SKM-1 (cell line): Measurements from ENCODE around the gene MRPS9.
A peak's percentile ranks its signal among the peaks of the same experiment; 100 is the strongest.

Experiments used
- DNase-seq: peaks from one replicate; lab custom pipeline; 2025; ENCODE audit not compliant: unreplicated experiment; lab: John Stamatoyannopoulos, UW

MRPS9 gene

DNA sequence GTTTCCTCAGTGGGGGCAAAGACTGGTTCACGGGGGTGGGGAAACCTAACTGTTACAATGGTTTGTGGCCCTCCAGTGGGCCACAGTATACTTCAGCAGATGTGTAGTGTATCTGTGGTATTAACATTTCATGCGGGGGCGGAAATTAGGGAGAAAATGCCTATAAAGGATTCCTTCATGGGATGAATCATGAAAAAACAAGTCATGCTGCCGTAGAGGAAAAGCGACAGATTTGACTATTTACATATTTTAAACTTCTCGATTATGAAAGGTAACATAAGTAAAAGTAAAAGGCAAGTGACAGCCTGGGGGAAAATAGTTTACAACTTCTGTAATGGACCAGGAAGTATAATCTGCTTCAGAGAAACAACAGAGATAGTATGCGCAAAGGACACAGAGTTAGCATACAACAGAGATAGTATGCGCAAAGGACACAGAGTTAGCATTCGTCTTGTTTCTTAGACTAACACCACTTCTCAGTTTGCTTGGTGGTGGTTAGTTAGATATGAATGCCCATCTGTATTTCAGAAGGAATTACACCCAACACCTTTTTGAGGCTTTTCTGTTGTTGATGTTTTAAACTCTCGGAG, 41.1 kb downstream of the MRPS9 start:
- DNase-seq = no peak

DNA sequence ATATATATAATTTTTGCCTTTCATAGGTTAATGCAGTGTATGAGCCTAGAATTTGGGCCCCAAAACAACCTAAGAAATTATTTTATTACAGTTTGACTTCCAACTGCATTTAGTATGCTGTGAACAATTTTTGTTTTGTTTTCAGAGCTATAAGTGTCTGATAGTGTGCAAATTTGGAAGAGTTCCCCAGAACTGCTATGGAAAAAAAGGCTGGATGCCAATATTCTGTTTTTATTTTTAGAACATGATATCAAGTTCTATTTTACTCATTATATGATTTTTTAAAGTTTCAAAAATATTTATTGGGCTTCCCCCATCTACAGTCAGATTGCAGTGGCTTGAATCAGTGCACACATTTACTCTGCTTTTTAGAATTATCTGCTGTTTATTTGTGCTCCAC, 42.6 kb downstream of the MRPS9 start:
- DNase-seq = no peak

DNA sequence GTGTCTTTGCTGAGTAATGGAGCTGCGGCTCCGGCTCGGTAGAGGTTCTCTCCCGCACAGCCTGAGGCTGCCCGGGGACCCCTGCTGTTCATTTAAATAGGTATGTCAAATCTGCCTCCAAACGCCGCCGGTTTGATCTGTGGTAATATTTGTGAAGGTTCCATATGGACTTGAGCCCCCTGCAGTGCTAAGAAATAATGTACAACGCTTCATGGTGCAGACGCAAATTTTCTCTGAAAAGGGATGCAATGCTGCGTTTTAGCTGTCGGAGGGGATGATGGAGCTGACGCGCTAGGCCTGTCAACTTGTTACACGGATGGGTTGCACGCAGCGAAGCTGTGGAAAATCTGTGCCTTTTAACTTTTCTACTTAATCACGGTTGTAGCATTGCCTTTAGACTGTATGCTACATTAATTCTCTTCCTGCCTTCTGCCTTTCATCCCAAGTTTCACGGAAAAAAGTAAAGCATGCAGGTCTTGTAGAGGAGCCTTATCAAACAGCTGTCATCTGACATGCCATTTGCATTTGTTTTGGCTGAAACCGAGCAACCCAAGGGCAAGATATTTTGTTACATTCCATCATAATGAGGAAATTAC, 43.2 kb downstream of the MRPS9 start:
- DNase-seq = no peak

DNA sequence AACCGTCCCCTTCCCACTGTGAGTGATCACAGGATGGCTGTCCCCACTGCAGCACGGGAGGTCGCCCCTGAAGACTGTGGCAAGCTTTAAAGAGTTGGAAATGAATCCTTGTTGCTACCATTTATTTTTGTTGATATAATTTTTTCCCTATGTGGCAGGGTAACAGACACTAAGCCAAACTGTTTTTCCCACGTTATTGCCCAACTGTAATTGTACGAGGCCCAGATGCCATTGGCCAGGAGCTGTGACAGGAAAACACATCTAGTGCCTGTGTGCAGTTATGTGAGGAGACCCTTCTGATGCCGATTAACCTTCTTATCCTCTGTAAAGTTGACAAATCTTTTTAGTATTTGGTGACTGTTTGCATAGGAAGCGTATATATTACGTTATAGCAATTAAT, 44.2 kb downstream of the MRPS9 start:
- DNase-seq = no peak

DNA sequence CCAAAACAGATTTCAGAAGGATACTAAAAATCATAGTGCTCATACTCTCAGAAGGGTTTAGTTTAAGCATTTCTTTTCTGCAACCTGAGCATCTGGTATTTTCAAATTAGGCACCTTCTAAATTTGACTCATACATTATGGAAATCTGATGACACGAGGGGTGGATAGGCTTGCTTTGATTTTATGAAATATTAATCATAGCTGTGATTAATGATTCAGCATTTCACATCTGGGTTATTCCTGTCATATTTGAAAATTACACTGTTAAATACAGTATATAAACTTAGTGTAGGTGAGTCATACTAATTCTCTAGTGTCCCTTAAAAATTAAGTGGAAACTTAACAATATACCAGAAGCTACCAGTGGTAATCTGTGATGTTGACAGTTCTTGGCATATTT, 47.7 kb downstream of the MRPS9 start:
- DNase-seq = no peak

DNA sequence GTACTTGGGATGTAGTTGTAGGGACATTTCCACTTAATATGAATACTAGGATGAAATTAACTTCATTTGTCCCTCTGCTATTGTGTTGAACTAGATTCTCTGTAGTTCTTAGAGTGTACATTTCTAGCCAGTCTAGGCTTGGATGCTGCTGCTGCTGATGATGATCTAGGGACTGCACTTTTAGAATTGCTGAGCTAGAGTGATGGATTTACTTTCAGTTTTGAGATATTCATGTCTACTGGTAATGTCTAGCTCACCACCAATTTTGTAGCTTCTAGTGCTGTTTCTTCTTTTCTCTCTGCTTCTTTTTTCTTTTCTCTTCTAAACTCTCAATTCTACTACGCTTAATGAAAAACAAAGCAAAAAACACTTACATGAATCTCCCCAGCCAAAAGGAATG, 49.4 kb downstream of the MRPS9 start:
- no peak for DNase-seq

DNA sequence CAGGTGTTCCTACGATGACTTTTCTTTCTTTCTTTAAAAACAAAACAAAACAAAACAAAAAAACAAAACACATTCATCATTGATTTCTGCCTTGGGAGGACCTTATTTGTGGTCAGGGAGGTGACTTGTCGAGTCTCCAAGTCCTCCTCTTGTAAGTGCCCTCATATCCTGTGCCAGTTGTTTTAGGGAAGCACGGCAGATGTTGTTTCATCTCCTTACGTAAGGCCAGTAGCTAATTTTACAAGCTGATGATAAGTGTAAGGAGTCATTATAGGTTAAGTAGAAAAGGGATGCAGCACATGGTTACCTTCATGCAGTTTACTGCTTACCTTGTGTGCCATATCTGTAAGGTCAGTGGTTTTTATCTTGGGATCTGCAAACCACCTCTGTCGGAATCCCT, 52.2 kb downstream of the MRPS9 start:
- DNase-seq = peak; percentile 37

DNA sequence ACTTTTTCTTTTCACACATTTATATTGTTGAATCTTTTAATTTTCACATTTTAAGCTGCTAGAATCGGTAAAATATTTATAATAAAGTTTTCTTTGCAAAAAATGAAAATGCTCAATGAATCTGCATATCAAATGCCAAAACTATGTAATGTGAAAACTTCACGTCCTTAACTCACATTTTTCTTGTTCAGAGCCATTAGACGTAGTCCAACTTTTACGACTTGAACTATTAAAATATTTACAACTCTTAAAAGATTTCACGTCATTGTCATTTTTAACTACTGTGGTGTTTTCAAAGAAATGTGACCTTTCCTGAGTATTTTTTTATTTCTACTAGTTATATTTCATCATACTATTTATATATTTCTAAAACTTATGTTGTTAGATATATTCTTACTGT, 54.9 kb downstream of the MRPS9 start:
- no peak for DNase-seq

DNA sequence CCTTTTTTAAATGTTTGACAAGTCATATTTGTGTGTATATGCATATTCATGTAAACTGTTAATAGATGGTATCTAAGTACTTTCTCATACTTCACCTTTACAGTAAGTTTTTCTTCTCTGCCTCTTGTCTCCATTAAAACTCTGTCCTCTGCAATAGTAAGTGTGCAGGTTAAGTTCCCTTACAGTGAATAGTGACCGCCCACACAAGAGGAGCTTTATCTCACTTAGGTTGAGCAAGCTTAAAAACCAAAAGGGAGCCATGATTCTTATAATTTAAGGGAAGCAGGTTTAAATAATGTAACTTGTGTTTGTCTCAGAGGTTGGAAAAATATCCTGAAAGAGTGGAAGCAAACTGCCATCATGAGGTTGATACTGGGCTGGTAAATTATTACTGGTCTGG, 61.3 kb downstream of the MRPS9 start:
- DNase-seq = no peak

DNA sequence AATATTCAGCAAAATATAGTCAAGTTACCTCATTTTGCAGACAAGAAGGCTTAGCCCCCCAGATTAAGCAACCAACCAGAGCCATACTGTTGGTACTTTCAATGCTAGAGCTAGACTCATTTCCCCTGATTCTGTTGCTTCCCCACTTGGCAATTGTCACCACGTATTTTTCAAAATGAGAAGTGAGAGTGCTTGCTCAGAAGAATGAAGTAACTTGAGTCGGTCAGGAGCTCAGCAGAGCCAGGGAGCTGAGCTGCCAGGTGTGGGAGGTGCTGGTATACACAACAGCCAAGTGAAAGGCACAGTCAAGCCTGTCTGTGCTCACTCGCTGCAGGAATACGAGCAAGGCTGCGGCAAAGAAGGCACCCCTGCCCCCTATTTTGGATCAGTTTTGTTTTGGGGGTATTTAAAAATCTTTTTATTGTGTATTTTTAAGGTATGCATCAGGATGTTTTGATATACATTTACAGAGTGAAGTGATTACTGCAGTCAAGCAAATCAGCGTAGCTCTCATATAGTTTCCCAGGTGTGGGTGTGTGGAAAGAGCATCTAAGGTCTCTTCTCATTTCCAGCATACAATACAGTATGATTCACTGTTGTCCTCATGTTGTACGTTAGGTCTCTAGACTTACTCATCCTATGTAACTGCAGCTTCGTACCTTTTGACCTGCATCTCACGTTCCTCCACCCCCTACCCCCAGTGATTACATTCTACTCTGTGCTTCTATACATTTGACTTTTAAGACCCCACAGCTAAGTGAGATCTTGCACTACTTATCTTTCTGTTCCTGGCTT, 62.4 kb downstream of the MRPS9 start:
- no peak for DNase-seq

DNA sequence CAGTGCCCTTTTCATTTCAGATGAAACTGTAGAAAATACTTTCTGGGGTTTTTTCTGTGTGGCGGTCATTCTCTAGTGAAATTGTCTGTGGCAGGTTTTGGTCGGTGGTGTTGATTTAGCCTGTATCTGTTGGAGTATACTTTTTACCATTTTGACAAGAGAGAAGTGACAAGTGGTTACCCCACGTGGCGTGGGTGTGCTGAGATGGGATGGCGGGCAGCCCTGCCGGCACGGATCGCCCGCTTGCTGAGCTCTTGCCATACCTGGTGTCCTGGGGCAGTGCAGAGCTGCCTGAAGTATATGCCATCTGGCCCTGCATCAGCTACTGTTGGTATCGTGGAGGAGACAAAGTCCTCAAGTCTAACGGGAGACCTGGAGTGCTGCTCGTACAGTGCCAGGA, 64.1 kb downstream of the MRPS9 start:
- DNase-seq = no peak

DNA sequence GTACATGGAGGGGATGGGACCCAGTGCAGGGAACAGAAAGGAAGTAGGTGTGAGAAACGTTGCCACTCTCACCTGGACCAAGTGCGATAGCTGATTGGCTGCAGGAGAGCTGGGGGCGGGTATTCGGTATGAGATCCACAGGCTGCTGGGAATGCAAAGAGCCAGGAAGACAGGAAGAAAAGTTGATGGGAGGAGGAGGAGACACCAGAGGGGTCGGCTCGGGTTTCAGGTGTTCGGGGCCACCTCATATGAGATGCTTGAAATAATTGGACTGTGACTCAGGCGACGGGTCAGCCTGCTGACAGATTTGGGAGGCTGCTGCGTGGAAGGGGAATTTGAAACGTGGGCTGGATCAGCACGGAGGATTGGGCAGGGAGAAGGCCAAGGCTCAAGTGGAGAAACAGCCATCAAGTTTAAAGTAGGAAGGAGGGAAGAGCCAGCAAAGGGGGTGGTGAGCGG, 65.1 kb downstream of the MRPS9 start:
- no peak for DNase-seq

DNA sequence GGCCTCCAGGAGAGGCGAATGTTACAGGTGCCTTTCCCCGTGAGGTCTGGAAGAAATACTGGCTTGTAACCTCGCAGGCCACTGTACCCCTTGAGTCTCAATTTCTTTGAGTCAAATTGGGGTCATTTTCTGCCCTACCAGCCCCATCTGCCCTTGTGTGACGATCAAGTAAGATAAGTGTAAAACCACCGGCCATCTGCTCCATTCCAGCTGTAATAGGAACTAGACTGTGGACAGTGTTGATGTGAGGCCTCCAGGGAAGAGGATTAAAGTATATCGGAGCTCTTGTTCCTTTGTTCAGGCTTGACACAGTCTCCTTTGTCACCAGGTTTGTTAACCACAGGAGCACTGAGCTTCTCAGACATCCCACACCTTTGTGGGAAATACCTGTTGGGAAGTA, 65.6 kb downstream of the MRPS9 start:
- no peak for DNase-seq

DNA sequence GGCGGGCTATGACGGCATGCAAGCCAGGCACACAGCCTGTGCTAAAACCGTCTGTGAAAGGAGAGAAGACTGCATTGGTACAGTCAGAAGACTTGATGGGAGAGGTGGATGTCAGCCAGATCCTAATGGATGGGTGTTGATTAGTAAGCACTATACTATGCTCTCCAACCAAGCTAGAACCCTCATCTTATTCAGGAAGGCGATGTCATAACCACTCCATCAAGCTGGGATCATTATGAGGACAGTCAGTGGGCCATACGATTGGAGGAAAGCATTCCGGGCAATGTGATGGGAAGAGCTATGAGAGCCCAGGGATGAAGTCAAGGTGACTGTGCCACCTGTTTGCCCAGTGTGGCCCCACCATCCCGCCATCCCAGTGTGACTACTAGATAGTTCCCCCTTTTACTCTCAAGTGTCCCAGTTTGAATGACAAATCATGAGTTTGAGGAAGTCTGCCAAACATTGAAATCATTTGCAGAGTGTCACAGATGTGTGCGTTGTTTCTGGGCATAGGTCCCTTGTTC, 66.4 kb downstream of the MRPS9 start:
- no peak for DNase-seq

DNA sequence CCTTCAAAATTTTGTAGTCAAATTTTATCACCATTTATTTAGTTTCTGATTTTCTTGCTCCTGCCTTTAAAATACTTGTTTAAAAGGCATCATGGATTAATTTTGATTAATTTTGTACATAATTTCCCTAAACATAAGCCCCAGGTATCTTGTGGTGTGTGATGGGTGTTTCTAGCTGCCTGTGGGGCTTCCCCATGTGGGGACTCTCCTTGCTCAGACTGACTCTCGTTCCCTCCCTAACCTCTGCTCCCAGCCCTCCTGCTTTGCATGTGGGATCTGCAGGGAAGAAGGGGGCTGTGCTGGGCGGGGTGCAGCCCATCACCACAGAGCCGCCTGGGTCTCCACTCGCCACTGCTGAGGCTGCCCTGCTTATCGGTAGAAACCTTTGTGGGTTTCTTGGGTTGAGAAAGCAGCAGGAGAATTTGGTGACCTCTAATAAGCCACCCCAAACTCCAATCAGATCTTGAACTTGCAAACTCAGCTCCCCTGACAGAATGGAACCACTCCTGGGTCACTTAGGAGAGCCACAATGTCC, 72.5 kb downstream of the MRPS9 start:
- no peak for DNase-seq

DNA sequence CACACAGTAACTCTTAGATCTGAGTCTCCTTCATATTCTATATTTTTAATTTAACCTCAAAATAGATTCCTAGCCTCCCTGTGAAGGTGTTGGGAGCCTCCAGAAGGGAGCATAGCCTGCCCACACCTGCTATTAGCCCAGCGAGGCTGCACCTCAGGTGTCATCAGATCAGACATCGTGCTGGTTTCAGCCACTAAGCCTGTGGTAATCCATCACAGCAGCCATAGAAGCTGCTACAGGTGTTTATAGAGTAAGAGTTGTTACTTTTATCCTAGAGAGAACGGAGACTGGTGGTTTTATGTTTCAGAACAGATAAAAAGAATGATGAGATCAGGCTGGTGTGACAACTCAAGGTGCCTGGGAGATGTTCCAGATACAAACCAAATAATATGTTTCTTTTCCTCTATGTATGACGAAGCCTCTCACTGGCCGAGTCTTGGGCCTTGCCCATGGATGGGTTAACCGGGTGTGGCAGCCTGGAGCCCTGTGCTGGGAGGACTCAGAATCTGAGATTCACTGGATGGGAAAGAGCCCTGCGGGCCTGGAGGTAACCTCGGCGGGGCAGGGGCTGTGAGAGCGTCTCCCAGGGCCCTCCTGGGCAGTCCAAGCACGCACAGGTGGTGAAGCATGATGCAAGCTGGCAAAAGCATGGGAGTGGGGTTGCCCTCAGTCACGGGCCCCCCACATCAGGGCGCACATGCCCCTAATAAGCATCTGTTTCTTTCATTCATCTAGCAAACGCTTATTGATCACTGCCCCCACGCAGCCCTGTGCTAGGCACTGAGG, 73.7 kb downstream of the MRPS9 start:
- DNase-seq = no peak

DNA sequence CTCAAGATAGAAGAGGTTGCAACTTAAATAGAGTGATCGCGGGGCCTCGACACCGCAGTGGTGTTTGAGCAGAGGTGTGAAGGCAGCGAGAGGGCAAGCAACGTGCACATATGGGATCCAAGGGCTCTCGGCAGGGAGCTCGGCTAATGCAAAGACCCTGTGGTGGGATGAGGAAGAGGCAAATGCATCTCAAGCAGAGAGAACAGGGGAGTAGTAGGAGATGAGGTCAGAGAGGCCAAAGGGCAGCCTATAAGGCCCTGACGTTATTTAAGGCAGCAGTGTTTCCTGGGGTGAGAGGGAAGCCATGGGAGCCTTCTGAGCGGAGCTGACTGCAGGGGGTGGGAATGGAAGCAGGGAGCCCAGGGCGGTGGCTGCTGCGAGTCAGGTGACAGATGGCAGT, 74.5 kb downstream of the MRPS9 start:
- no peak for DNase-seq

DNA sequence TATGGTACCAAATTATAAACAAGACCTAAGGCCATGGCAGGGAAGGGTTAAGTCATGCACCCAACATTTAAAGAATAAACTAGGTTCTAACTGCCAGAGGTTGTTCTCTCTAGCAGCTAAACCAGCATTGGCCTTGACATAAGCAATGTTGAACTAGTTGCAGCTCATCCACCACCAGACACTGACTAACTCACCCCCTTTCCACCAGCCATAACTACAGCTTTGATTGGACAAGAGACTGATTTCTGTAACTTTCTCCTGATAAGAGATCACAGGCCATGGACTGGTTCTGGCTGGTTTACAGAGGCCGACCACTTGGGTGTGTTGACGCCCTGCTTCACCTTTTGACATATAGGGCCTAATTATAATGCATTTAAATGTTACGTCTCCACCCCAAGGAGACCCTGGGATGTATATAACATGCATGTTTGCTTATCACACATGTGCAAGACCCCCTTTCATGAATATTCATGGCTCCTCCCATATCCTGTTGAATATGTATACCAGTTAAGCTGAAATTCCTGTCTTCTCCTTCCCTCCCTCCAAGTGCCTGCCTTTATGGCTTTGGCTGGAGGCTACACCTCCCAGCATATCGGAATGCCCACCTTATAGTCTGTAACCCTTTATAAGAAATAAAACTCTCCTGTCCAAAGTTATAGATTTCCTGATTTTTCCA, 75.9 kb downstream of the MRPS9 start:
- DNase-seq = no peak

DNA sequence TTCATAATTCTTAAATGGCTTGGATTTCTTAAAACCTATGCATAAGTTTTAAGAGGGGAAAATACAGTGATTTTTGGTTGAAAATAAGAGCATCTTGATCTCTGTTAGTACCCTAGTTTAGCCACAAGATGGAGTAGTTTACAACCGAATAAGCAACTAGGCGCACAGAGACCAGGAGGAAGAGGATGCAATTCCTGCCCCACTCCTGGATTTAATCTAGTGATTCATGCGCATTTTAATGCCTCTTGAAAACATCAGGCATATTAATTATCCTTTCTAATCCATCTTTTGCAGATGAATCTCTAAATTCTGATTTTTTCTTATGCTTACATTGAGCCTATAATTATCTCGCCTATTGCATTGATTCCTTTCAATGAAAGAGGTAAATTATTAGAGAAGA, 76.7 kb downstream of the MRPS9 start:
- DNase-seq = peak; percentile 66

DNA sequence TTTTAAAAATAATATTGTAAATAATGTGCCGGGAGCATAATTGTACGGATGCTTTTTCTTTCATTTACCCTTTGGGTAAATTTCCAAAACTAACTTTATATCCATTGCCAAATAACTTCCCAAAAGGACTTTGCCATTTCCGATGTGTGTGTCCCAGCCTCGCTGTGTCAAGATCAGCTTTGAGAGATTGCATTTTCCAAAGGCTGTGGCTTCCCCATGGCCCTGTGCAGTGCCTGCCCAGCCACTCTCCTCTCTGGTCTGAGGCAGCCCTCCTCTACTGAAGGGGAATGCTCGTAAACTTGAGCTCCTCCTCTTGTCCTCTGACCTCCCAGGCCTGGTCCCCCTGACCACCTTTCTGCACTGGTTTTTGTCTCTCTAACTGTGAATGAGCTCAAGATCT, 78.5 kb downstream of the MRPS9 start:
- DNase-seq = no peak

DNA sequence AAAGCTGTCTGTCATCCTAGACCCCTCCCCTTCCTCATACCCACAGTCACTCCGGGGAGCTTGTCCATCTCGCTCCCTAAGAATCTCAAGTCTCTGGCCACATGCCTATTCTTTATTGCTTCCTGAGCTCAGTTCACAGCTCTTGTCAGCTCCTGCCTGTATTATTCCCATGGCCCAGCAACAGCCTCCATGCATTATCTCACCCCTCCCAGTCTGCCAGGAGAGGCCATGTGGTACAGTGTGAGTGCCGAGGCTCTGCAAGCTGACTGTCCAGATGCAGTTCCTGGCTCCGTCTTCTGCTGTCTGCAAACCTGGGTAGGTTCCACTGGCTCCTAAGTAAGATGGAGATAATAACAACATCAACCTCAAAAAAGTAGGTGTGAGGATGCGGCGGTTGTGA, 79.7 kb downstream of the MRPS9 start:
- no peak for DNase-seq
